ENCODE measurements around the gene COL6A3.
"Not testable (repeated sequence)": the region's sequence is repeated elsewhere in the genome, so short reads cannot be mapped to it uniquely, and the experiment has no call there.

DNA sequence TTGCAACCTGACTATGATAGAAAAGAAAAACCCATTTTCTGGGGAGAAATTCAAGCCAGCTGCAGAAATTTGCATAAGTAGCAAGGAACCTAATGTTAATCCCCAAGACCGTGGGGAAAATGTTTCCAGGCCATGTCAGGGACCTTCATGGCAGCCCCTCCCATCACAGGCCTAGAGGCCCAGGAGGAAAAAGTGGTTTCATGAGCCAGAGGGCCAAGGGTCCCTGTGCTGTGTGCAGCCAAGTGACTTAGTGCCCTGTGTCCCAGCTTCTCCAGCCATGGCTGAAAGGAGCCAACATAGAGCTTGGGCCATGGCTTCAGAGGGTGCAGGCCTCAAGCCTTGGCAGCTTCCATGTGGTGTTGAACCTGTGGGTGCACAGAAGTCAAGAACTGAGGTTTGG, 110.7 kb downstream of the COL6A3 start:
- not testable (repeated sequence) for TF ChIP-seq CTCF, POLR2A (IDR thresholded peaks at IDR 0.05)
